Activated T-cell treated with anti-CD3 and anti-CD28 coated beads for 1 hour (primary cell): ENCODE measurements around the gene PANK2.
"Not testable (repeated sequence)": the region's sequence is repeated elsewhere in the genome, so short reads cannot be mapped to it uniquely, and the experiment has no call there.

Source experiments
- DNase-seq: peaks from one replicate; pipeline ENCODE4 v3.0.0-alpha.2; 2020; ENCODE audit warnings: low read depth

PANK2 gene

DNA sequence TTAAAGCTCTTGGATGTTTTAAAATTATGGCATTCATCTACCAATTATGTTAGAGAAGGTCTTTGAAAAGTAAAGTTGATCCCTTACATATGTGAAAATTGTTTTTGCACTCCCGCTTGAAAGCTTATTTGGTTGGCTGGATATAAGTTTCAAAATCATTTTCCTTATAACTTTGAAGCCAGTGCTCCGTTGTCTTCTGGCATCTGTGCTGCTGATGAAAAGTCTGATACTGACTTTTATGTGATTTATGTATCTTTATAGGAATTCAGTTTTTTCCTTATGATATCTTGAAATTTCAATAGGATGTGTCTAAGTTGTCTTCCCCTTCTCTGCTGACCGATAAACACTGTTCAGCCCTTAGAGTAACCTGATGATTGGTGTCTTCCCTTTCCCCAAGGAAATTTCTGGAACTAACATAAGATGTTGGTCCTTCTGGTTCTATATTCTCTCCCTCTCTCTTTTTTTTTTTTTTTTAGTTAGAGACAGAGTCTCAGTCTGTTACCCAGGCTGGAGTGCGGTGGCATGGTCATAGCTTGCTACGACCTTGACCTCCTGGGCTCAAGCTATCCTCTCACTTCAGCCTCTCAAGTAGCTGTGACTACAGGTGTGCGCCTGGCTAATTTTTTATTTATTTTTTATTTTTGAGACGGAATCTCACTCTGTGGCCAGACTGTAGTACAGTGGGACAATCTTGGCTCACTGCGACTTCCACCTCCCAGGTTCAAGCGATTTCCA is 12.7 kb downstream of the PANK2 start:
- DNase-seq, result no peak

DNA sequence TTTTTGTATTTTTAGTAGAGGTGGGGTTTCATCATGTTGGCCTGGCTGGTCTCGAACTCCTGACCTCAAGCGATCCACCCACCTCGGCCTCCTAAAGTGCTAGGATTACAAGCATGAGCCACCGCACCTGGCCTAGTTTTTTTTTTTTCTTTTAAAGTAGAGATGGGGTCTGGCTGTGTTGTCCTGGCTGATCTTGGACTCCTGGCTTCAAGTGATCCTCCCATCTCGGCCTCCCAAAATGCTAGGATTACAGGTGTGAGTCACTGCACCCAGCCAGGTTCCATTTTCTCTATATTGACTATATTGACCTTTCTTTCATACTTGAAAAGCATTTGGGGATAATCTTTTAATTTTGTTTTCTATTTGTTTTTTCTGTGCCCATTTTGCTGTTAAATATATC is 13.3 kb downstream of the PANK2 start:
- no peak for DNase-seq

DNA sequence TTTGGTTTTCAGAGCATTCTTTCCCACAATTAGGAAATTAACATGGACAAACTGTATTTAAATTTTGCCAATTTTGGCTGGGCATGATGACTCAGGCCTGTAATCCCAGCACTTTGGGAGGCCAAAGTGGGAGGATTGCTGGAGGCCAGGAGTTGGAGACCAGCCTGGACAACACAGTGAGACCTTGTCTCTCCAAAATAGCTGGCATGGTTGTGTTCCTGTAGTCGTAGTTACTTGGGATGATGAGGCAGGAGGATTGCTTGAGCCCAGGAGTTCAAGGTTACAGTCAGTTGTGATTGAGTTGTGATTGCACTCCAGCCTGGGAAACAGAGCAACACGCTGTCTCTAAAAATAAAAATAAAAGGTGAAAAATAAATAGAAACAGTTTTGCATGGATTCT is 15.0 kb downstream of the PANK2 start:
- DNase-seq, result no peak

DNA sequence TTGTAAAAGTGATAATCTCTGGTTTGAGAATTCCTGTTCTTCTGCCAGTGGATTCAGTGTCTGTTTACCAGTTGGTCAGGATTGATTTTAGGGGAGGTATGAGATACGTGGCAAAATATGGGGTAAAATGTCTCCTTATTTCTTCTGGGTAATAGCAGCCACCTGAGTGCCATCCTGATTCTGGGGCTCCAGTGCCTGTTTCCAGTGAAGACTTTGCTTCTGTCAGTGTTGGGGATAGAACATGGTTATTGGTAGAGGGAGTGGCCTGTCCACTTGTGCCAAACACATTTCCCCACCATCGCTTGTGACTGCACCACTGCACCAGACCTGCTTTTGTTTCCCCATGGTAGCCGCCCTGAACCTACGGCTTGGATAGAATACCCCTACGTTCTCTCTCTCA is 15.7 kb downstream of the PANK2 start:
- no peak for DNase-seq

DNA sequence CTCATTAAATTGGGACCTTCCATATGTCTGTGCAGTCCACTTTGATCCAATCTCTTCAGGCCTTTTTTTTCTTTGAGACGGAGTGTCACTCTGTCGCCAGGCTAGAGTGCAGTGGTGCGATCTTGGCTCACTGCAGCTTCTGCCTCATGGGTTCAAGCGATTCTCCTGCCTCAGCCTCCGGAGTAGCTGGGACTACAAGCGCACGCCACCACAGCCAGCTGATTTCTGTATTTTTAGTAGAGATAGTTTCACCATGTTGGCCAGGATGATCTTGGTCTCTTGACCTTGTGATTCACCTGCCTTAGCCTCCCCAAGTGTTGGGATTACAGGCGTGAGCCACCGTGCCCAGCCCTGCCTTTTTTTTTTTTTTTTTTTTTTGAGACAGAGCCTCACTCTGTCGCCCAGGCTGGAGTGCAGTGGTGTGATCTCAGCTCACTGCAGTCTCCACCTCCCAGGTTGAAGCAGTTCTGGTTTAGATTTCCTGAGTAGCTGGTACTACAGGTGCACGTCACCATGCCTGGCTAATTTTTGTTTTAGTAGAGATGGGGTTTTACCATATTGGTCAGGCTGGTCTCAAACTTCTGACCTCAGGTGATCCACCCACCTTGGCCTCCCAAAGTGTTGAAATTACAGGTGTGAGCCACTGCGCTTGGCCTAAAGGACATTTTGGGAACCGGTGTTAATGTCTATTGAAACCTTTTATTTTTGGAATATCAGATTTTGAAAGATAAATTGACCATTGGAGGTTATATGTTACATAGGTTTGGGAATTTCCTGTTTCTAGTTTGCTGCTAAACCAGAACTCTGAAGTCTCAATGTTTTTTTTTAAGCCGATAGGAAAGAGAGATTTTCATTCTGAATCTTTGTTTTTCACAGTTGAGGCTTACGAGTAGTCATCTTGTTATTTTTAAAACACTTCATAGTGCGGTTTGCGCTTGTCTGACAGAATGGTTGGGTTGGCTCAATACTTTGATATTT is 17.8 kb downstream of the PANK2 start:
- not testable (repeated sequence) for DNase-seq

DNA sequence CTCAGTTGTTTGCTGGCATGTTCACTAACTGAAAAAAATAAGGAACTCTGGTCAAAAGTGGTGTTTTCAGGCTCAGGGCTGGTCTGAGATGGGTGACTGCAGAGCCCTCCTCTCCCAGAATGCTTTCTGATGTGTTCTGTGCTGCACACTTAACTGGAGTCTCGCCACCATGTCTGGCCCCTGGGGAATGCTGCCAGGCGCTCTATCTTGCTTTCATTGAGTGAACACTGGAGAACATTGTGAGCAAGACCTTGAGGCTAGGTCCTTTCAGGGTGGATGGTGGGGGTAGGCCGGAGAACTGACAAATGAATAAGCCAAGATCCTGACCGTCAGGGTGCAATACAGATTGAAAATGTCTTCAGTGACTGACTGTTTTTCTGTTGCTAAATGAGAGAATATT is 19.5 kb downstream of the PANK2 start:
- no peak for DNase-seq

DNA sequence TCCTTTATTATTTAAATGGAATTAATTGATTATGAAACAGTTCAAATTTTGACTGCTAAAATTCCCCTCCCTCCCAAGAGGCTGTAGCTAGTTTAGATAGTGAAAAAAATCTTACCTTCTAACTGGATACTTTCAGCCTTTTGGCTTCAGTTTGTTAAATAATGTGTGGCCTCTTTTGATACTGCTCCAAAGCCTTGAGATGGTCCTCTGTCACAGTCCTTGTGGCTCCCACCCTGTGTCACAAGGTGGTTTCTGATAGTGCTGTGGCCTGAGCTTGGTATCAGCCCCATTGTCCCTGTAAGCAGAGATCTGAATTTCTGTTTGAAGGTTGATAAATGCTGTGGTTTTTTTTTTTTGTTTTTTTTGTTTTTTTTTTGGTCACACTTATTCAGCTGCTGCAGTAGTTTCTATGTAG is 20.8 kb downstream of the PANK2 start:
- DNase-seq, result no peak

DNA sequence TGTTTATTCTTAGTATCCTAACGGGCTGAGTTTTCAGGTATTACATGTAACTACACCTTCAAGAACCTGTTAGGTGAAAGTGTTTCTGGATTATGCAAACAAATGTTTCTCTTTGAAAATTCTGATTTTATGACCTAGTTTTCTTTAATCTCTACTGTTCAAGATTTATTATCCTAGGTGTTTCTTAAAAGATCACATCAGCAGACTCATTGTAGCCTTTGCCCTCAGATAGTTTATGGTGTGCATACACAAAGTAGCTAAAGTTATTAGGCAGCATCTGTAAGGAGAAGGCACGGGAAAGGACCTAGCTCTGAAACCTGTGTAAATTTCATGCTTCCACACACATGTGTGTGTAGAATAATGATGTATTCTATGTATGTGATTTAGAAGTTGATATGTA is 21.7 kb downstream of the PANK2 start:
- no peak for DNase-seq

DNA sequence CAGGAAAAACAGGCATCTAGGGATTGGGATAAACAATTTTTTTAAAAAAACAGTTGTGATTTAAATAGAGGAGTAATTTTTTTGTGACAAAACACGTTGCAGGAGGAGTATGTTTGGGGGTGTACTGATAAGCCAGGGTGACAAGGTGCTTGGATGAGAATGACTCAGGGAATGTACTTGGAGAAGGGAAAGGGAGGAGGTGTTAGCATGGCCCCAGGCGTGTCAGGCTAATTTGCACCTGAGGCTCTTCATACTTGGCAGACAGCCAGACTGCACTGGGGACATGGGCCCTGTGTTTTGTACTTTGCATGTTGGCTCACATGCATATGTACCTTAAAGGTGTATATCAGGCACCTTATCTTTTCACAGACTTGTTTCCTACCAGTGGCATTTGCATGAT is 22.8 kb downstream of the PANK2 start:
- no peak for DNase-seq

DNA sequence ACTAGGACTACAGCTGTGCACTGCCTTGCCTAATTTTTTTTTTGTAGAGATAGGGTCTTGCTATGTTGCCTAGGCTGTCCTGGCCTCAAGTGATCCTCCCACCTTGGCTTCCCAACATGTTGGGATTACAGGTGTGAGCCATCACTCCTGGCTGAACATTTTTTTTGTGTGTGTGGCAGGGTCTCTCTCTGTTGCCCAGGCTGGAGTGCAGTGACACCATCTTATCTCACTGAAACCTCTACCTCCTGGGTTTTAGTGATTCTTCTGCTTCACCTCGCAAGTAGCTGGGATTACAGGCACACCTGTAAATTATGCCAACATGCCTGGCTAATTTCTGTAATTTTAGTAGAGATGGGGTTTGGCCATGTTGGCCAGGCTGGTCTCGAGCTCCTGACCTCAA is 25.3 kb downstream of the PANK2 start:
- no peak for DNase-seq

DNA sequence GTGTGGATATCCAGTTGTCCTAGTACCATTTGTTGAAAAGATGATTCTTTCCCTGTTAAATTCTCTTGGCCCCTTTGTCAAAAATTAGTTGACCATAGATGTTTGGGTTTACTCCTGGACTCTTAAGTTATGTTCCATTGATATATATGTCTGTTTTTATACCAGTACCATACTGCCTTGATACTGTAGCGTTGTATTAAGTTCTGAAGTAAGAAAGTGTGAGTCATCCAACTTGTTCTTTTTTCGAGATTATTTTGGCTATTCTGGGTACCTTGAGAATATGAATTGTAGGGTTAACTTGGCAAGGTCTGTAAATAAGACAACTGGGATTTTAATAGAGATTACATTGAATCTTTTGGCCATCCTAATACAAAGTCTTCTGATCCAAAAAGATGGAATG is 26.5 kb downstream of the PANK2 start:
- DNase-seq, result no peak

DNA sequence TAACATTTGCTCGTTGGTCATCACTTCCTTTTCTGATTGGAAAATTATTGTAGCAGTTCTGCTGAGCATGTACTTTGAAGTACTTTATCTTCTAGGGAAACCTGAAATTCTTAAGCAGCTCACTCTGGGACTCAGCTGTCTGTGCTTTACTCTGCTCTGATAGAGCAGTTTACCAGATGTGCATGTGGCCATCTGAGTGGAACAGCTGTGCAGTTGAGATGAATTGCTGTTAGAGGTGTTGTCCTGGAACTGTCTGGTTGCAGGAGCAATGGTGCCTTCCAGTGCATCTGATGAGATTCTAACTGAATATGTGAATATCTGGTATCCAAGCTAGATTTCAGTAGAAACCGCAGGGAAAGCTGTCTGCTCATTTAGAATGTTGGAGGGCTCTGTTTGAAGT is 27.2 kb downstream of the PANK2 start:
- no peak for DNase-seq

DNA sequence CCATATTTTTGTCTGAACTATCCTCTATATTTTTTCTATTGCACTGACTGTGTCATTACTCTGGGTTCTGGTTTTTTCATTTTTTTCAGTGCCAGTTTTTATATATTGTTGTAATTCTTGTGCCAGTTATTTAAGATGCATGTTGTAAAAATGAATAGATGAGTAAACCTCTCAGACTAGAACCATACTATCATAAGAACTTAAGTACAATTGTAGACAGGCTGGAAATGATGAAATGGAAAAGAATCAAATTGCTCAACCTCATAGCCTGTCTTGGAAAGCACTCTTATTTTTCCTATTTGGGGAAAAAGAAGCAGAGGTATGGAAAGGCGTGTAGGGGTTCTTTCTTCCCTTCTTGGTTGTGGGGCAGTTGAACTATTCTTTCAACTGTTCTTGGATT is 30.2 kb downstream of the PANK2 start:
- no peak for DNase-seq

DNA sequence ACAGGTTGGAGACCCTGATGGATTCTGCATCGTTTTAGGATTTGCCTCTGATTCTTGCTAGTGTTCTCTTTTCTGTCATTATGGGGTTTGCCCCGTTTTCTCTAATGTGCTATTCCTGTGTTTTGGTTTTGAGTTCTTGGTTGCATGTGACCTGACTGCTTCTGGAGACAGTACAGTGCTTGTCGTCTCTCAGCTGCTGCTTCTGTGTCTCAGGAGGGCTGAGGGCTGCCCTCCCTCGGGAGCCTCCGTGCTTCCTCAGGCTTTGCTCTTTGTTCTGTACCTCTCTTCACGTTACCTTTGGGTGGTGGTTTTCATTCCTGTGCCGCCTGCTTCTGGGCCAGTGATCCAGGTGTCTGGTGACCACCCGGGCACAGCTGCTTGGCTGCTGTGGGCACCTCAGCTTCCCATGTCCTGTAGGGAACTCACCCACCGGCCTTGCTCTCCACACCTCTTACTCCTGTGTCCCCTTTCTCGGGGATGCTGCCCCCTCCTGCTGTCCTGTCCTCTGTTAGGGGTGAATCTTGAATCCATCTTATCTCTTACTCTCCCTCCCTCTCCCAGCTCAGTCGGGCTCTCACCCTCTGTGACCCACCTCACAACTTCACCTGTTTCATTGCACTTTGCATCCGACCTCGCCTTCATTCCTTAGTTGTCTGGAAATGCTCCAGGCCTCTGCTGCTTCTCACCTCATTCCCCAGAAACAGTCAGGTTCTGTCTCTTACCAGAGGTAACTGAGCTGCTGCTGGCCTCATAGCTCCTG is 33.2 kb downstream of the PANK2 start:
- no peak for DNase-seq

DNA sequence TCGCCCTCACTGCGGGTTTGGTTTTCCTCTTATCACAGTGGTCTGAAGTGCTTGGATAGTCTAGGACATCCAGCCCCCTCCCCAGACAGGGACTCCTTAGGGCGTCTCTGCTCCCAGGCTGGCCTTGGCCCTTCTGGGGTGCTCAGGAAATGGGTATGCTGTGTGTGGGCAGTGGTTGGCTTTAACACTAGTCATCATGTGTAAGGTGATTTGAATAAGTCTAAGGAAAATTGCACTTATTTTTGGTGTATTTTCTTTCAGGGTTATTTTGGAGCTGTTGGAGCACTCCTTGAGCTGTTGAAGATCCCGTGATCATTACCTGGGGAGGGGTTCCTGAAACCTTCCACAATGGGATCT is 33.8 kb downstream of the PANK2 start:
- DNase-seq, result no peak

DNA sequence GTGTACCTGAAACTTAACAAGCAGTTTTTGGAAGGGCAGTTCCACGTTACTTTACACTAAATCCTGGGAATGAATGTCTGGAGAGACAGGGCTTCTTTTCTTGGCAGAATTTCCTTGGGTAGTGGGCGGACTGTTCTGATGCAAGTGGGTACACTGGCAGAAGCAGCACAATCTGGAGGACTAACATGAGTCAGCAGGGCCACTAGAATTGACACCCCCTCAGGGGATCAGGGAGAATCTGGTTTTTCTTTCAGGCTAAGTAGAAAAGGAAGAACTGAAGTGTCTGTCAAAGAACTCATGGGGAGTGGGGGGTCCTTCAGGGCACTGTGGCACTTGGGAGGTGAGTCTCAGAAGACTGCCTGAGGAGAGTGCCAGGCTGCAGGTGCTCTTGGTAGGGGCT is 34.6 kb downstream of the PANK2 start:
- no peak for DNase-seq

DNA sequence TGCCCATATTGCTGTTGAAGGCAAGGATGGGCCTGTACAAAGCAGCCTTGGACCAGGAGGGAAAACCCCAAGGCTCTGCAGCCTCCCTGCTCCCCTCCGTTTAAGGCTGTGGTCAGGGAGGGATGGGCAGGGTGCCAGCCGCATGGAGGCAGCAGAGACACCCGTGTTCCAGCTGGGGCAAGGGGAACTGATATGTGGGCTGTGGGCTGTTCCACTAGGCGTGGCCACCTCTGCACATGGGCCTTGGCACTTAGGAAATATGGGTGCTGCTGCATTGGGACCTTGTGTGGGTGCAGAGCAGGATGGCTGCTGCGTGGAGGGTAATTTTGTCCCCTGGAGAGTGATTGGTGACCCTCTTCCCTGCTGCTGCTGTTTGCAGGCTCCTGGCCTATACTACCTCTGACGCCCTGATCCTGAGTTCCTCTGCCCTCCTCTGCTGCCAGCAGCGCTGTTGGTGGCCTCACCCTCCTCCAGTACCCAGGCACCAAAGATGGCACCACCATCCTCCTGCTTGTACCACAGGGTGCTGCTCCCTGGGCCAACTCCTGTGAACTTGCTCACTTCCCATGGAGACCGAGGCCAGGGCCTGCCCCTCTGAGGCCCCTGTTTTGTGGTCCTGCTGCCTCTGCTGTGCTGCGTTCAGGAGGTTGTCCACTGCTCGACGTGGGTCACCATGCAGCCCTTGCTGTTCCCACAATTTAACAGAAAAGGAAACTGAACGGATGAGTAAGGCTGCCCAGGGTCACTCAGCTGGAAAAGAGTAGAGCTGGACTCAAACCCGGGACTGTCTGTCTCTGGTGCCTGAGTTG is 35.3 kb downstream of the PANK2 start:
- no peak for DNase-seq

DNA sequence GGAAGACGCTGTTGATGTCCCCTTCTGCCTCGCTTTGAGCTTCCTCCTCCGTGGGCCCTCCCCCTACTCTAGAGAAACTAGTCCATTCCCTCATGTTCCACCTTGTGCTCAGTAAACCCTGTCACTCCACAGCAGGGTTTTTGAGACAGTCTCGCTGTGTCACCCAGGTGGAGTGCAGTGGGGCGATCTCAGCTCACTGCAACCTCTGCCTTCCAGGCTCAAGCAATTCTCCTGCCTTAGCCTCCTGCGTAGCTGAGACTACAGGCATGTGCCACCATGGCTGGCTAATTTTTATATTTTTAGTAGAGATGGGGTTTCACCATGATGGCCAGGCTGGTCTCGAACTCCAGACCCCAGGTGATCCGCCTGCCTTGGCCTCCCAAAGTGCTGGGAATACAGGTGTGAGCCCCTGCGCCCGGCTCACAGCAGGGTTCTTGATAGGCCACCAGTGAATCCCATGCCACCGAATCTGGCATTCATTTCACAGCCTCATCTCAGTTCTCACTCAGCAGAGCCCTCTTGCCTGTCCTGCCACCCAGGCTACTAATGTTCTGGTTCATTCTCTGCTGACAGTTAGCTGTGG is 36.0 kb downstream of the PANK2 start:
- DNase-seq, result no peak

DNA sequence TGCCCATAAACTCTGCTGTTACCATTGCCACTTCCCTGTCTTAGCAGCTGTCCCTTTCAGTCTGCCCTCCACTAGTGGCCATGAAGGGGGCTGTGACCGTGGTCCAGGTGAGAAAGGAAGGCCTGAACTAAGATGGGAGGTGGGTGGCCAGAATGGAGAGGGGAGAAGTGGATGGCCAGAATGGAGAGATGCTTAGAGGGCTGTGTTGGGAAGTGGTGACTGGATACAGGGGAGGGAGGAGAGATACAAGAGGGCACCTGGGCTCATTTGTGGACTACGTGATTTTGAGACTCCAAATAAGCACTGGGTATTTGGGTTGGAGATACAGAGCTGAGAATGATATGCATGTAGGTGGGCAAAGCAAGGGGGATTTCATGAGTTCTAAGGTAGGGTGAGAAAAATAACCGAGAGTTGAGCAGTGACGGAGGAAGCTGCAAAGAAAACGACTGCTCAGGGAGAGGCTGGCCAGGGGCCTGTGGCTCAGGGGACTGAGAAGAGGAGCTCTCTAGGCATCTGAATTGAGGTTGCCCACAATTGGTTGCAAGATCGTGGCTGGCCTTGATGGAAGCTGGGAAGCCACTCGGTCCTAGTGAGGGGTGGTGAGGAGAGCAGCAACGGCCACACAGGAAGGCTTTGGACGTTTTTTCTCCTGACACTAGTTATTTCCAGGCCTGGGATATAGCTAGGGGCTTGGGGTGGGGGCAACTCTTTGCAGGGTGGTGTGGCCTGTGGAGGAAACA is 36.9 kb downstream of the PANK2 start:
- no peak for DNase-seq

DNA sequence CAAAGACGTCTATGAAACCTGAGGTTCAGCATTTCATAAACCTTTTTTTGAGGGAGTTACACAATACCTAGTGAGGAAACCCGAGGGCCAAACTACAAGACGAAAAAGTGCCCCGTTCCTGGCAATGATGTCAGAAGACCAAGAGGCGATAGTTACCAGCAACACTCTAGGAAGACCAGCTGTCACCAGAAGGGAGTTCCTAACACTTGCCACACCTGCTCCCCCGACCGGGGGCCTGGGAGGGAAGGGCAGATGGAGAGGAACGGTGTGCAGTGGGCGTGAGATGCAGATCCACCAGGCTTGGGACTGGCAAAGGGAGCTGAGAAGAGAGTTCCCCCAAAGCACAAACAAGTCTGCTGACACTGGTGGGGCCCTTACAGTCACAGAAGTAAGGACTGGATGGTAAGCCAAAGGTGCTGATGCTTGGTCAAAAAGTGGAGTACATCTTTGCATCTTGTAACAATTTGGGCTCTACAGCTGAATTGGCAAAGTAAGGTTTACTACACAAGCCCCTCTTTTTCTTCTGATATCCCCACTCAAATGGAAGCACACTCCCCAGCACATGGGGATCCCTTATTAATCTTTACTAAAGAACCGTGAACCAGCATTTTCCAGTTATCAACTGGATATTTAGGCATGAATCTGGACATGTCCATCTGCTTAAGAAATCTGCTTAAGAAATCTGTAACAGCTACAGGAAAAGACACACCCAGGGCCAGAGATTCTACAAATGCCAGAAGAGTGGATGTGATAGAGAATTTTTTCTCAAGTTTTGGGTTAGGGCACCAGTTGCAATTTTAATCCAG is 38.5 kb downstream of the PANK2 start:
- DNase-seq, result no peak
